HG02840 (cell line): Measurements from ENCODE around the gene BARX1.

Source experiments
- ATAC-seq: cut with Tn5 transposase; IDR thresholded peaks from one replicate; pipeline ENCODE4 v1.9.1; 2021; ENCODE audit warnings: mild to moderate bottlenecking, moderate library complexity, moderate number of reproducible peaks; ENCODE audit not compliant: unreplicated experiment, low FRiP score

Gene BARX1

DNA sequence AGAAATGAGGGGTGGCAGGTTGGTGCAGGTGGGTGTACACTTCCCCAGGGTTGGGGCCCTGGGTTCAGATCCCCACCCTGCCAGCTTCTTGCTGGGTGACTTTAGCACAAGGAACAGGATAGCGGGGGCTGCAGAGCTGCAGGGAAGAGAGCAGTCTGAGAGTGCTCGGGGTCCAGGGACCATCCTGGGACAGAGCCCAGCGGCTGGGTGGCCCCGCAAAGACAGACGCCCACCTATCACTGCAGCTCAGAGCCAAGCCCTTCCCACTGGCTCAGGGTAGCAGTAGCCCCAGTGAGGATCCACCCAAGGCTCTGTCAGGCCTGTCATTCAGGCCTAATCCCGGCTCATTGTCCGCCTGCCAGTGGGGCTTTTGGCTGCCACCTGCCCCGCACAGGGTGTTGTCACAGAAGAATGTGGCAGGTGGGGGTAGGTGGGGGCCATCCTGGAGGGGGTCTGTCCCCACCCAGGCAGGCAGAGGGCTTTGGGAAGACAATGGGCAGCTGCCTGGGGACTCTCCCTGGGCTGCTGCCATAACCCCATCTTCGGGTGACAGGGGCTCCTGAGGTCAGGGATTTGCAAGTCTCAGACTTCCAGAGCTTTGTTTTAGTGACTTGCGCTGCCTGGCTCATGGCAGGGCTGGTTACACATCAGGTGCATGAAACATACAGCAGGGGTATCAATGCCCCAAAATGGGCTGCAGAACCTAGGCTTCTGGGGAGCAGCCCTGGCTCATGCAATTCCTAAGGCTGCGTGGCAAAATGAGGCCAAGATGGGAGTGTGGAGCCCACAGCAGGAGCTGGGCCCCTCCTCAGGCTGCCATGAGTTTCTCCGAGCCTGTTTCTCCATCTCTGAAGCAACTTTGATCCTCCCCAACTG is 52.1 kb downstream of the BARX1 start:
- no peak for ATAC-seq

DNA sequence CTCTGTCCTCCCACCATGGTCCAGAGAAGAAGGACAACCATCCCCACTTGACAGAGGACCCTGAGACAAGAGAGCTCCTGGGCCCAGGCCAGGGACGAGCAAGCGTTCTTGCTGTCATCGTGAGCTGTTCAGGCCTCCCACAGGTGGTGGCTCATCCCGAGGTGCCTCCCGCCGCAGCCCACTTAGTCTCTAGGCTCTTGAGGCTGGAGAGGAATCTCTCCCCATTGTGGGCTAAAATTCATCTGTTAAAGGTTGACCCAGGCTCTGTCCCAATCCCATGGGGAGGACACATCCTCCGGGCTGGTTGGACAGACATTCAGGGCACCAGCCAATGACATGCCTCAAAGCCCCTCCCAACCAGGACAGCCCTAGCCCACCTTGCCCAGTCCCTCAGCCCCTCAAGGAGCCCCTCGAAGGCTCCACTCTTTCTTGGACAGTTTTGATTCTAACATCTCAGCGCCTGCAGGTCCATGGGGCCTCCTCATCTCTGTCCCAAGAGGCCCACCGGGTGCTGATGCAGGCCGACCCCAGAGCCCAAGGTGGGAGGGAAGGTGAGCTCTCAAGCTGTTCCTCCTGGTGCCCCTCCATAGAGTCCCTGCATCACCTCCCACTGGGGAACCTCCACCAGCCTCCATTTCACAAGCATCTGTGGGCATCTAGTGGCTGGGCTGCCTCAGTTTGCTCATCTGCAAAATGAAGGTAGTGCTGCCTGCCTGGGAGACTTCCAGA is 52.9 kb downstream of the BARX1 start:
- ATAC-seq, result no peak
